HCT116 (cell line): ENCODE results near the gene KCND2. TPM values are rescaled to one million over a fixed set of nuclear protein-coding genes. Genes with fewer than 3 reads are reported as not detected.

Experiments
- ATAC-seq: fragments of 200-7000 bp; cut with Tn5 transposase; 2 replicates; pipeline ENCODE4 v1.9.1; 2020; ENCODE audit warnings: mild to moderate bottlenecking, moderate library complexity
- BruUV-seq: library from RNA; stranded (reverse); fragments of 400-500 nt; replicated peaks from 2 replicates; lab custom pipeline; 2021; lab: Mats Ljungman, UMichigan
- CTCF ChIA-PET: fragments of 300-600 bp; sonication (Branson Sonifier 250); formaldehyde crosslinking; loops from one replicate; lab custom pipeline; 2021; ENCODE audit warnings: antibody characterized with exemption; lab: Charles Lee
- POLR2A ChIA-PET: fragments of 300-600, 350-600 bp; sonication (Branson Sonifier 250); formaldehyde crosslinking; loops from one replicate; lab custom pipeline; 2021; ENCODE audit warnings: antibody characterized with exemption; lab: Charles Lee
- RAD21 ChIA-PET, 2 experiments: fragments of 300-600 bp; sonication (Branson Sonifier 250); formaldehyde crosslinking; loops; one replicate each; lab custom pipeline; 2023; ENCODE audit warnings: low total read pairs in 2 of 2; ENCODE audit not compliant: uncharacterized antibody in 2 of 2, unreplicated experiment in 2 of 2, low non-redundant PET in 1 of 2; lab: Charles Lee
- DNase-seq: peaks from one replicate; pipeline ENCODE4 v3.0.0-alpha.2; 2010; ENCODE audit warnings: low read depth, low spot score
- H2AFZ ChIP-seq: fragments of 200-600 bp; shearing (Covaris generic), sonication (generic); 2 replicates; pipeline ENCODE4 v1.6.1; 2017; ENCODE audit warnings: low read depth, mixed run types, mixed read lengths, antibody characterized with exemption, low read length; ENCODE audit not compliant: poor library complexity, severe bottlenecking
- H3K27ac ChIP-seq: 2 replicates; pipeline ENCODE4 v1.5.1; 2012; ENCODE audit warnings: low read depth, low read length
- H3K27me3 ChIP-seq: fragments of 200-600 bp; sonication (generic); 2 replicates; pipeline ENCODE4 v1.6.1; 2016; ENCODE audit warnings: mixed run types, low read length, mixed read lengths; ENCODE audit not compliant: insufficient read depth
- H3K36me3 ChIP-seq, 2 experiments: fragments of 200-500 bp in 1 of 2; fragments of 200-600 bp in 1 of 2; sonication (Bioruptor generic) in 1 of 2; sonication (generic) in 1 of 2; 2 replicates each; pipeline versions ENCODE4 v1.5.1 to v1.6.1; 2014 to 2016; ENCODE audit warnings: low read length in 2 of 2, inconsistent platforms in 1 of 2, mixed read lengths in 1 of 2, mixed run types in 1 of 2; ENCODE audit not compliant: insufficient read depth in 2 of 2, control insufficient read depth in 1 of 2
- H3K4me1 ChIP-seq, 2 experiments: fragments of 200-600 bp in 1 of 2; sonication (generic) in 1 of 2; 2 replicates each; pipeline versions ENCODE4 v1.5.1 to v1.6.1; 2012 to 2017; ENCODE audit warnings: low read length in 2 of 2, inconsistent platforms in 1 of 2, mild to moderate bottlenecking in 1 of 2, mixed read lengths in 1 of 2, mixed run types in 1 of 2, moderate library complexity in 1 of 2; ENCODE audit not compliant: insufficient read depth in 2 of 2, control insufficient read depth in 1 of 2
- H3K4me2 ChIP-seq: fragments of 200-600 bp; sonication (generic); 2 replicates; pipeline ENCODE4 v1.6.1; 2017; ENCODE audit warnings: mixed run types, low read length, mixed read lengths
- H3K4me3 ChIP-seq, 2 experiments: fragments of 200-600 bp in 1 of 2; sonication (generic) in 1 of 2; replicated peaks in 1 of 2; 2 replicates each; pipeline ENCODE4 v1.5.1; 2011 to 2016; ENCODE audit warnings: low read length in 2 of 2, control low read depth in 1 of 2, low read depth in 1 of 2, mild to moderate bottlenecking in 1 of 2, mixed read lengths in 1 of 2, mixed run types in 1 of 2
- H3K79me2 ChIP-seq: fragments of 200-600 bp; sonication (generic); 2 replicates; pipeline ENCODE4 v1.6.1; 2017; ENCODE audit warnings: mild to moderate bottlenecking, mixed run types, low read length, moderate library complexity, mixed read lengths; ENCODE audit not compliant: insufficient read depth
- H3K9ac ChIP-seq: fragments of 200-600 bp; sonication (generic); 2 replicates; pipeline ENCODE4 v1.6.1; 2016; ENCODE audit warnings: low read length, mixed read lengths
- H3K9me2 ChIP-seq: fragments of 200-600 bp; sonication (generic), shearing (Covaris generic); 2 replicates; pipeline ENCODE4 v1.6.1; 2017; ENCODE audit warnings: mixed run types, mild to moderate bottlenecking, moderate library complexity; ENCODE audit not compliant: insufficient read depth
- H3K9me3 ChIP-seq, 2 experiments: fragments of 200-500 bp in 1 of 2; fragments of 200-600 bp in 1 of 2; sonication (Bioruptor generic) in 1 of 2; sonication (generic) in 1 of 2; 2 replicates each; pipeline ENCODE4 v1.6.1; 2014 to 2017; ENCODE audit warnings: low read length in 2 of 2, mixed read lengths in 2 of 2, inconsistent platforms in 1 of 2, low read depth in 1 of 2, mild to moderate bottlenecking in 1 of 2, mixed run types in 1 of 2, moderate library complexity in 1 of 2; ENCODE audit not compliant: control insufficient read depth in 1 of 2, insufficient read depth in 1 of 2
- H4K20me1 ChIP-seq: fragments of 200-600 bp; sonication (generic), shearing (Covaris generic); 2 replicates; pipeline ENCODE4 v1.6.1; 2017; ENCODE audit warnings: mixed run types, mild to moderate bottlenecking, moderate library complexity; ENCODE audit not compliant: insufficient read depth
- CBX3 ChIP-seq: IDR thresholded peaks from 2 replicates; pipeline ENCODE4 v1.6.1; 2012; ENCODE audit warnings: low read depth
- ELF1 ChIP-seq: IDR thresholded peaks from 2 replicates; pipeline ENCODE4 v1.6.1; 2012; ENCODE audit warnings: low read depth, borderline replicate concordance
- EZH2 ChIP-seq: fragments of 200-600 bp; sonication (generic); IDR thresholded peaks from 2 replicates; pipeline ENCODE4 v1.6.1; 2017; ENCODE audit warnings: antibody characterized with exemption, mixed run types
- EZH2phosphoT487 ChIP-seq: fragments of 200-600 bp; IDR thresholded peaks from 2 replicates; pipeline ENCODE4 v1.6.1; 2018; ENCODE audit warnings: antibody characterized with exemption, borderline replicate concordance
- JUND ChIP-seq: IDR thresholded peaks from 2 replicates; pipeline ENCODE4 v1.6.1; 2012
- MAX ChIP-seq: IDR thresholded peaks from 2 replicates; pipeline ENCODE4 v1.6.1; 2012
- REST ChIP-seq: IDR thresholded peaks from 2 replicates; pipeline ENCODE4 v1.6.1; 2012; ENCODE audit warnings: low read depth
- SIN3A ChIP-seq: IDR thresholded peaks from 2 replicates; pipeline ENCODE4 v1.6.1; 2012; ENCODE audit warnings: low read depth
- SP1 ChIP-seq: IDR thresholded peaks from 2 replicates; pipeline ENCODE4 v1.6.1; 2012; ENCODE audit warnings: low read depth
- TCF7L2 ChIP-seq: IDR thresholded peaks from 2 replicates; pipeline ENCODE4 v1.7.0; 2011; ENCODE audit warnings: borderline replicate concordance, inconsistent platforms; ENCODE audit not compliant: insufficient read depth, insufficient read length; ENCODE audit errors: extremely low read depth
- YY1 ChIP-seq: IDR thresholded peaks from 2 replicates; pipeline ENCODE4 v1.6.1; 2011; ENCODE audit warnings: low read length, low read depth, moderate library complexity, mild to moderate bottlenecking; ENCODE audit not compliant: insufficient replicate concordance; ENCODE audit errors: extremely low read depth
- intact Hi-C: fragments of 100-400 bp; cut with micrococcal nuclease; formaldehyde crosslinking; loops from 2 replicates; pipeline ENCODE4 v1.10.0; 2022
- total RNA-seq: library from RNA; stranded (reverse); gene quantifications from one replicate; pipeline ENCODE4 v1.2.1, GENCODE V29; 2021; ENCODE audit not compliant: unreplicated experiment

The KCND2 gene
- total RNA-seq, 1 experiment from 2014 or later, result 0.05 TPM

GRCh38 chr7:120274899-120275298 is 1.9 kb downstream of the KCND2 start:
- Histone ChIP-seq H3K9me2 (no peaks in the 10 kb centered on the region), H3K4me3 (no peak overlapping the region), H3K36me3 (no peaks in the 10 kb centered on the region), H2AFZ (no peak overlapping the region), H3K27ac (no peak overlapping the region), H3K79me2 (no peaks in the 10 kb centered on the region), H3K4me1 (no peaks in the 10 kb centered on the region), H3K9ac (no peak overlapping the region), H3K9me3 (no peaks in the 10 kb centered on the region), H3K4me2 (no peak overlapping the region), H4K20me1 (no peaks in the 10 kb centered on the region), H3K27me3 (no peaks in the 10 kb centered on the region)
- no peak for ATAC-seq
- TF ChIP-seq MAX, result no peak
- TF ChIP-seq SP1, result no peak
- no peak for TF ChIP-seq TCF7L2
- TF ChIP-seq EZH2, result no peak
- no peak for TF ChIP-seq EZH2phosphoT487
- no peak for TF ChIP-seq YY1
- TF ChIP-seq CBX3, result no peak
- TF ChIP-seq JUND, result no peak
- TF ChIP-seq REST, result no peak
- no peak for TF ChIP-seq SIN3A
- no peak for TF ChIP-seq ELF1
- ChIA-PET POLR2A (no interaction called here), RAD21 (no interaction called here), CTCF (no interaction called here)
- no peak for DNase-seq
- intact Hi-C loops, result loop anchor here (5.0 to 10.0 kb wide), 3 partner anchors 280 to 1360 kb away; no protein-coding TSS in a partner anchor
- no TSS peak for BruUV-seq
